Pulmonary artery endothelial cell (primary cell): Measurements from ENCODE around the gene TRAPPC14. TPM values are rescaled to one million over a fixed set of nuclear protein-coding genes. Genes with fewer than 3 reads are reported as not detected.

Experiments used
- DNase-seq: peaks from one replicate; pipeline ENCODE4 v3.0.0-alpha.2; 2011; ENCODE audit warnings: low read depth, low spot score
- total RNA-seq: library from RNA; depleted of rRNA; stranded (reverse); fragments of >200 nt; gene quantifications from 2 replicates; pipeline ENCODE4 v1.2.3, GENCODE V29; 2014

The TRAPPC14 gene
- total RNA-seq, 1 donor from 2014 or later: 6.3 TPM

DNA sequence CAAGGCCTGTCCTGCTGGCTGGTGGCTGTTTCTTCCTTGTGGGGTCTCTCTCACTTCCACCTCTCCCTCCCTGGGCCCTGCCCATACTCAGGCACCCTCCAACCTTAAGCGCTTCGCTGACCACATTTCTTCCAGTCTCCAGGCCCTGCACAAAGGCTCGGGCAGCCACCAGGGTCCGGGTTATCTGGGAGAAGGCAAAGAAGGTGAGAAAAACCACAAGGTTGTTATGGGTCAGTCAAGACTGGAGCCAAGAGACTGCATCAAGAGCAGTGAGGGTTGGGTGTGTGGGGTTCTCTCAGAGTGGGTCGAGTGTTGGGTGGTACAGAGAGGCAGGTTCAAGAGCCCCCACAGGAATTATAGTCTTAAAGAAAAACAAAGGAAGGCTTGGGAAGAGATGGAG, 16.1 kb upstream of the TRAPPC14 start:
- DNase-seq: no peak

DNA sequence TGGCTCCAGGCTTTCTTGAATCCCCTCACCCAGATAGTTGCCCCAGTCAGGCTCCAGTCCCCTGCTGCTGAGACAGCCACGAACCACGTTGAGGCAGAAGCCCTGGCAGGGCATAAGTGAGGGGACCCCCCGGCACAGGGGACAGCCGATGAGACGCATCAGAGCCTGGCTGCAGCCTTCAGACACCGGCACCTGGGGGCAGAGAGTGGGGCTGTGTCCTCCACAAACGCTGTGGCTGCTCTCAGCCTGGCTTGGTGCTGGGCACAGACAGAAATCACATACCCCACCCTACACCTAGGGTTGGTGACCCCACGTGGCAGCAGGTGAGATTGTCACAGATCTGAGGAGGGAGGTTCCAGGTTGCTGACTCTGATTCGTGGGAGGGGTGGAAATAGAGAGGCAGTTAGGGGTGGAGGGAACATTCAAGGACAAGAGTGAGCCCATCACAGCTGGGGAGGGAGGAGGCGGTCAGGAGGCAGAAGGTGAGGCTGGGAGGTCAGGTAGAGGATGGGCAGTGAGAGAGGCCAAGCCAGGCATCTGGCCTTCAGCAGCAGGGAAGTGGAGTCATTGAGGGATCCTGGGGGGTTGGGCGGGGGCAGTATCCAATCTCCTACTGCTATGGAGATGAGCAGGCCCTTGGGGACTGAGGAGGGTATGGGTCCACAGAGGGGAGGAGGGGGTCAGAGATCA, 15.4 kb upstream of the TRAPPC14 start:
- no peak for DNase-seq

DNA sequence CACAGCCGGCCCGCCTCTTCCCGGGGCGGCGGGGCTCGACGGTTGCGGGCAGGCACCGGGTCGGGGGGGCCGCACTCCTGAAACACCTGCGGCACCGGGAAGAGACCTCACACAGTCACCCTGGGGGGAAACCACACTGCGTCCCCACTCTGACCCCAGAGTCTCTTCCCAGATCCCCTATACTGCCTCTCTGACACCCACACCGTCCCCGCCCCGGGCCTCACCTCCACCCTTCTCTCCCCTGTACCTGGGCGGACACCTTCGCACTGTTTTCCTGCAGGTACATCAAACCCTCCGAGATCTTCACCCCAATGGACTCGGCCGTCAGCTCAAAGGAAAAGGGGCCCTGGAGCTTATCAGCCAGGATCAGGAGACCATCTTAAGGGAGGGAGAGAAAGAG, 13.3 kb upstream of the TRAPPC14 start:
- no peak for DNase-seq

DNA sequence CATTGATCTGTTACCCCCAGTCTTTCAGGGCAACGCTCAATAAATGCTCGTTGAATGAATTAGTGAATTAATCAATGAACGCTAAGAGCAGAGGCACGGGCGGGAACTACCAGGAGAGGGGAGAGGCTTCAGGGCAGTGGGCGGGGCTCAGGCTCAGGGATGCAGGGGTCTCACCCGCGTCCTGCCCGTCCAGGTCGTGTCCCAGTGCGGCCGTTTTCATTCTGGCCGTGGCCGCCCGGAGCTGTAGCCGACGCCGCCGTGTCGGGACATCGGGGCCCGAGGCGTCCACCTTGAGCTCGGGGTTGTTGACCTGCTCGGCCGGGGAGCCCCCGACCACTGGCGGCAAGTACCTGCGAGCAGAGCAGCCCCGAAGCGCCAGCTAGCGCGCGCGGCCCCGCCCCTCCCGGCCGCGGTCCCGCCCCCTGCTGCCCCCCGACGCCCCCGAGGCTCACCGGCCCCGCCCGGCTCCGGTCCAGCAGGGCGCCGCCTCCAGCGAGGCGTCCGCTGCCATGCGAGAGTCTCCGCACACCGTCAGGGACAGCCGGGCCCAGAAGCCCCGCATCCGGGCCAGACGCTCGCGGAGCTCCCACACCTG, 12.7 kb upstream of the TRAPPC14 start:
- no peak for DNase-seq

DNA sequence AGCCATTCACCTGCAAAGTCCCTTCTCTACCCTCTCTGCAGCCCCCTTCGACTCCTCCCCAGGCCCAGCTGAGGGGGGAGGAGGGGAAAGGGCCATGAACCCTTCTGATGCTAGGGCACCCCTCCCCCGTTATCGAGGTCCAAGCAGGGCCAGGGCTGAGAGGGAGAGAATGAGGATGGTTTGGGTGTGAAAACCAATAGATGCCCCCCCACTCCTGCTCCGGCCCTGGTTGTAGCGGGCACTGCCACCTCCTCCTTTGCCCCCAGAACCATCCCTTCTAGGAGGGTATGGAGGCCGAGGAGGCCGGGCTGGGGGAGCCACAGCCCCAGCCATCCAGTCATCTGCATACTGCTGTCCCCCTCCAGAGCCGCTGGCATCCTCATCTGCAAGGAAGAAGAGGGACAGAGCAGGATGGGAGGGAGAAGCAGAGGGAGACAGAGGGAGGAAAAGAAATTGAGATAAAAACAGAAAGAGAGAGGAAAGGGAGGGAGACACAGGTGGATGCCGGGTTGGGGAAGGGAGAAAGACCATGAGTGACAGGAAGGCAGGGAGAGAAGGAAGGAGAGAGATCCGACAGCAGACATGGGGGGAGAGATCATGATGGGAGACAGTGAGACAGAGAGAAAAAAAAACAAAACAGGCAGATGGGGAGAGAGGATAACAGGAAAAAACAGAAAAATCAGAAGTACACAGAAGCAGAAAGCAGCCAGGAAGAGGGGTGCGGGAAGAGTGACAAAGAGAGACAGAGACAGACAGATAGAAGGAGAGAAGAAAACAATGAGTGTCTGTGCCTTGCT, 11.8 kb upstream of the TRAPPC14 start:
- no peak for DNase-seq

GRCh38 chr7:100169147-100169850, 10.8 kb upstream of the TRAPPC14 start:
- no peak for DNase-seq

DNA sequence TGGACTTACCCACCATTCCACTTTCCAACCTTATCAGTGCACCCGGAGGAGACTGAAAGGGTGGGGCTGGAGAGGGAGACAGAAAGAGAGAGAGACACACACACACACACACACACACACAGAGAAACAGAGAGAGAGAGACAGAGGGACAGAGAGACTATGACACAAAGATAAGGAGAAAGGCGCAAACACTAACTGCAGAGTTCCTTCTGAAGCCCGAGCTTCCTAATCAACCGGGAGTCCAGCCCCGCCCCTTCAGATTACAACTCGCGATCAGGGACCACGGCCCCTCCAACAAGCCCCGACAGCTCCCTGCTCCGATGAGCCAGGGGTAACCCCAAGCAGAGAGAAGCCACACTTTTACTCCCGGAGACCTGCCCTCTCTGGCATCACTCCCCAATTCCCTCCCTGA, 9.4 kb upstream of the TRAPPC14 start:
- DNase-seq: no peak

GRCh38 chr7:100166970-100167911, 8.7 kb upstream of the TRAPPC14 start:
- no peak for DNase-seq

GRCh38 chr7:100166317-100166940, 7.9 kb upstream of the TRAPPC14 start:
- no peak for DNase-seq

- DNase-seq: no peak
Measured at GRCh38 chr7:100163871-100164270, 5.3 kb upstream of the TRAPPC14 start.

- no peak for DNase-seq
Measured at GRCh38 chr7:100163006-100163531, 4.5 kb upstream of the TRAPPC14 start.

GRCh38 chr7:100160067-100160466, 1.5 kb upstream of the TRAPPC14 start:
- no peak for DNase-seq

DNA sequence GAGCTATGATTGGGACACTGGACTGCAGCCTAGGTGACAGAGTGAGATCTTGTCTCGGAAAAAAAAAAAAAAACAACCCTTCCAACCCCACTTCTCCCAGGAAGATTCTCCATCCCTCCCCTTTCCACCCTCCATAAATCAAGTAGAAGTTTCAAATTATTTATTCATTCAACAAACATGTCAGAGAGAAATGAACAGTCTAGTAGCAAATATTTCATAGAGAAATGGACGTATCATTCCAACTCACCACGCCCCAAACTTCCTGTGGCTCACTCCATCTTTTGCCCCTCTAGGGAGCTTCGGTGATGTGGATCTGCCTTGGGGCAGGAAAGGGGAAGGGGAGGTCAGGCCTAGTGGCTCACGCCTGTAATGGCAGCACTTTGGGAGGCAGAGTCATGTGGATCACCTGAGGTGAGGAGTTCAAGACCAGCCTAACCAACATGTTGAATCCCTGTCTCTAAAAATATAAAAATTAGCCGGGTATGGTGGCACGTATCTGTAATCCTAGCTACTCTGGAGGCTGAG, 638 bp upstream of the TRAPPC14 start:
- no peak for DNase-seq

GRCh38 chr7:100157334-100158228, 942 bp downstream of the TRAPPC14 start:
- DNase-seq: no peak

- DNase-seq: no peak
Measured at GRCh38 chr7:100157069-100157333, 1.5 kb downstream of the TRAPPC14 start.

DNA sequence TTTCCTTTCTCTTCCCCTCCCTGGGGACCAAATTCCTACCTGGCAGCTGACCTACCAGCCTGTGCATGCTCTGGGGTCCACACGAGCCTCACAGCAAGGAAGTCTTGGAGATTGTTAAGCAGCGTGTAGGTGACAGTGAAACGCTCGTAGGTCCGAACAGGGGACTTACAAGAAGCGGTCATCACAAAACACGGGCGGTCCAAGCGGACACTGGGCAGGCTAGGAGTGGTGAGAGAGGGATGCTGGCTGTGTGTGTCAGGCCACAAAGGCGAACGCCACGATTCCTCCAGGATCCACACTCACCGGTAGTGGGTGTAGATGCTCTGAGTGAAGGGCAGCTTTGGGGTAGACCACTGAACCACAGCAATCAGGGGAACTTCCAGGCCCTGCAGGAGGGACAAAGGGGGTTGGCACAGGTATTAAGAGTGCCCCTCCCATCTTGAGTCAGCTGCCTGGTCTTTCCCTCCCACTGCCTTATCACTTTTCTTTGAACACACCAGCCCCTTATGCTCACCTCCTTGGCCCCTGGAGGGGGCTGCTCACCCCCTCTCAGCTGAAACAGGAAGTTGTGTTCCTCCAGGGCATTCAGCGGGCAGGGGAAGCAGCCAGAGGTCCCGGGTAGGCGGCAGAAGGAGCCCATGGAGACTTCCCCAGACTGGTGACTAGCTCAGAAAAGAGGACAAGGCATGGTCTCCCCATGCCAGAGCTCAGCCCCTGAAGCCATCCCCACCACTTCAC, 2.0 kb downstream of the TRAPPC14 start:
- DNase-seq: no peak

- no peak for DNase-seq
Measured at GRCh38 chr7:100155553-100156317, 2.8 kb downstream of the TRAPPC14 start.
